Left colon (tissue), 2 donors: ENCODE data around the gene FOXK2. TPM values are rescaled to one million over a fixed set of nuclear protein-coding genes. Genes with fewer than 3 reads are reported as not detected.
A peak's percentile ranks its signal among the peaks of the same experiment; 100 is the strongest.
"Not testable (repeated sequence)": the region's sequence is repeated elsewhere in the genome, so short reads cannot be mapped to it uniquely, and the experiment has no call there.

Source experiments
- ATAC-seq: fragments of 200-7000 bp; cut with Tn5 transposase; one replicate; pipeline ENCODE4 v1.9.1; 2020; ENCODE audit warnings: mild to moderate bottlenecking, moderate library complexity
- DNase-seq, 2 donors: peaks; one replicate each; pipeline ENCODE4 v3.0.0-alpha.2; 2020
- intact Hi-C, 2 donors: fragments of 100-400 bp; cut with DNase I in 1 of 2; cut with micrococcal nuclease in 1 of 2; formaldehyde crosslinking; loops; one replicate each; pipeline versions ENCODE4 v1.11.2 to v1.14.0; 2022; cut with DNase I, micrococcal nuclease
- total RNA-seq, 2 donors: library from RNA; stranded (reverse); fragmentation: NEBNext Ultra II Directional; extraction: Animal tissue kit (Norgen Biotek cat#: 25700); gene quantifications; one replicate each; pipeline ENCODE4 v1.2.1, GENCODE V29; 2021
- donor health status: DM: no; HTN: no; CAD: no.
- donor health status: DM: yes; HTN: yes; CAD: no.

Gene FOXK2
- total RNA-seq, 2 donors from 2014 or later = 40.4 to 48.7 TPM

DNA sequence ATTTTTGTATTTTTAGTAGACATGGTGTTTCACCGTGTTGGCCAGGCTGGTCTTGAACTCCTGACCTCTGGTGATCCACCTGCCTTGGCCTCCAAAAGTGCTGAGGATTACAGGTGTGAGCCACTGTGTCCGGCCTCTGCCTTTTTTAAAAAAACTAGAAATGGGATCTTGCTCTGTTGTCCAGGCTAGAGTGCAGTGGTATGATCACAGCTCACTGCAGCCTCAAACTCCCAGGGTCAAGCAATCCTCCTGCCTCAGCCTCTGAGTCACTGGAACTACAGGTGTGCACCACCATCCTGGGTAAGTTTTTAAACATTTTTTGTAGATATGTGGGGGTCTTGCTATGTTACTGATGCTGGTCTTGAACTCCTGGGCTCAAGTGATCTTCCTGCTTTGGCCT is 38.0 kb downstream of the FOXK2 start:
- not testable (repeated sequence) for DNase-seq, ATAC-seq
- intact Hi-C loops = loop anchor here in 1 of 2 donors (10.0 kb wide), 1 partner anchor 203 kb away; the partner anchor contains the start of gene TEX19

DNA sequence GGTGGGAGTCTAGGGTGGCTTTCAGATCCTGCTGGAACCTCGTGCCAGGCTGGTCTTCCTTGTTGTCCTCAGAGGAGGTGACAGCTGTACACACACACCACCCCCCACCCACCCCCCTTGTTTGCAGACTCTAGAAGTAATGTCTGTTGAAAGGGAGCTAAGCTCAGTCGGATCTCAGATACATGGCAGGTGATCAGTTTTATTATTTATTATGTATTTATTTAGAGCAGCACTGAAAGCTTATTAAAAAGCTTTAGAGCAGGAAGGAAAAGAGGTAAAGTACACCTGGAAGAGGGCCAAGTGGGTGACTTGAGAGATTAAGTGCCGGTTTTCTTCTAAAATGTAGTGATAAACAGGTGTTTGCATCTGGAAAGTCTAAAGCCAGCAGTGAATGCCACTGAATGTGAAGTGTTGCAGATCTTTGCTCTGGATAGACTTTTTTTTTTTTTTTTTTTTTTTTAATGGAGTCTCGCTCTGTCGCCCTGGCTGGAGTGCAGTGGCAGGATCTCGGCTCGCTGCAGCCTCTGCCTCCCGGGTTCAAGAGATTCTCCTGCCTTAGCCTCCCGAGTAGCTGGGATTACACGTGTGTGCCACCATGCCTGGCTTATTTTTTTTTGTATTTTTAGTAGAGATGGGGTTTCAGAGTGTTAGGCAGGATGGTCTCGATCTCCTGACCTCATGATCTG is 40.2 kb downstream of the FOXK2 start:
- DNase-seq (no peak), ATAC-seq (peak; percentile 42)
- intact Hi-C loops = loop anchor here in 1 of 2 donors (10.0 kb wide), 1 partner anchor 205 kb away; the partner anchor contains the start of gene TEX19

DNA sequence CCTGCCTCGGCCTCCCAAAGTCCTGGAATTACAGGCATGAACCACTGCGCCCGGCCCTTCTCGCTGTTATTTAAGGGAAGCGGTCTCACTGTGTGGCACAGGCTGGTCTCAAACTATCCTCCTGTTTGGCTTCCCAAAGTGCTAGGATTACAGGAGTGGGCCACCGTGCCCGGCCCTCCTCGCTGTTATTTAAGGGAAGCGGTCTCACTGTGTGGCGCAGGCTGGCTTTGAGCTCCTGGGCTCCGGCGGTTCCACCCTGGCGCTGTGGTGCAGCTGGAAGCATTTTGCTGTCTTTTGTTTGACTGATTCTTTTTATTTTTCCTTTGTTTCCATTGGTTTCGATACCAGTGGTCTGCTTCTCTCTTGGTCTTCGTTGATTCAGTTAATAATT is 40.7 kb downstream of the FOXK2 start:
- ATAC-seq (no peak), DNase-seq (no peak)
- intact Hi-C loops = no loop called here

DNA sequence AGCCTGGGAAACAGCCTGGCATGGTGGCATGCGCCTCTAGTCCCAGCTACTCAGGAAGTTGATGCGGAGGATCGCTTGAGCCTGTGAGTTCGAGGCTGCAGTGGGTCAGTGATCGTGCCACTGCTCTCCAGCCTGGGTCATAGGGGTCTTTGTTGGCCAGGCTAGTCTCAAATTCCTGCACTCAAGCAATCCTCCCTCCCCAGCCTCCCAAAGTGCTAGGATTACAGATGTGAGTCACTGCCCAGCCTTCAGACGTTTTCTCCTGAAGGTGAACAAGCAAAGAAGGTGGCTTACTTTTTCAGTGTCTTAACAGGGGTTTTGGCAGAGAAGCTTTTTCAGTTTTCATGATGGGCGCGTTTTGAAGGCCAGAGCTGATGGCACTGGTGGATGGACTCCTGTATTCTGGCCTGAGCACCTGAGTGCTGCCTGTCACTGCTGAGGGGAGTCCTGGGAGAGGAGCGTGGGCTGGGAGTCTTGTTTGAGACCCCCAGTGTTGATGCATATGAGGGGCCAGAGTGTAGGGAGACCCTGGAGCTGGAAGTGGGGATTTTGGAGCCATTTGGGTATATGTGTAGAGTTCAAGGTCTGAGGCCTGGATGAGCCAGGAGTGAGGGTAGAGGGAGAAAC is 41.4 kb downstream of the FOXK2 start:
- DNase-seq (no peak), ATAC-seq (no peak)

DNA sequence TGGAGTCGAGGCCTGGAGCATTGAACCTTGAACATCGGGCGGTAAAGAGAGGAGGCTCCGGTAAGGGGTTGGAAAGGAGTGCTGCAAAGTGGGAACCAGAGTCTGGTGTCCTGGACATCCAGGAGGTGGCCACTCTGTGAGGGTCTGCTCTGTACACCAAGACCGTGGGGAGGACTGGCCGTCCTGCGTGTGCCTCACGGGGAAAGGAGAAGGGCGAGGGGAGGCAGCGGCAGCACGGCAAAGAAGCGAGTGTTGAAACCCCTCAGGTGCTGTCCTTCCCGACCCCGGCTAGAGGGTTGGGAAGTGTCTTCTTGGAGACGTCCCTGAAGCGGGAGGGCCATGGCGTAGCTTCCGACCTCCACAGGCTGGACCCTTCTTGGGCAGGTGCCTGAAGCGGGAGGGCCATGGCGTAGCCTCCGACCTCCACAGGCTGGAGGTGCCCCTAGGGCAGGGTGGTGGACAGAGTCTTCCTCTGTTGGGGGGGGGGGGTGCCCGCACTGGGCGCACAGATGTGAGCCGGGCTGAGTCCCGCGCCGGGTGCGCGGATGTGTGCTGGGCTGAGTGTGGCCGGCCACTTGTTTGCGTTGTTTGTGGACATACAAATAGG is 42.0 kb downstream of the FOXK2 start:
- ATAC-seq = no peak
- DNase-seq = no peak
- intact Hi-C loops = no loop called here

More for the DNA sequence above, 41.4 kb downstream of the FOXK2 start:
- intact Hi-C loops = no loop called here

DNA sequence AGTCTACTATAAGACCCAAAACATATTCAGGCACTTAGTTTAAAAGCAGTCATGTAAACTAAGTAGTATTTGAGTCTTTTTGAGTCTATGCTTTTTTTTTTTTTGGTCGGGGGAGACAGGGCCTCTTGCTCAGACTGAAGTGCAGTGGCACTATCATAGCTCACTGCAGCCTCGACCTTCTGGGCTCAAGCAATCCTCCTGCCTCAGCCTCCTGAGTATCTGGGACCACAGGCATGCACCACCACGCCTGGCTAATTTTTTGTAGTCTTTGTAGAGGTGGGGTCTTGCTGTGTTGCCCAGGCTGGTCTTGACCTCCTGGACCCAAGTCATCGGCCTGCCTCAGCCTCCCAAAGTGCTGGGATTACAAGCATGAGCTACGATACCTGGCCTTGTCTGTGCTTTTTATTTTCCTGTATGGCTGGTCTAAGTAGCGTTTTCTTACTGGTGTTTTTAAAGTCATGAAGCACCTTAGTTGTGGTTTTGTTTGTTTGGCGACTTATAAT is 43.2 kb downstream of the FOXK2 start:
- ATAC-seq, intact Hi-C loops, DNase-seq: not testable (repeated sequence)

DNA sequence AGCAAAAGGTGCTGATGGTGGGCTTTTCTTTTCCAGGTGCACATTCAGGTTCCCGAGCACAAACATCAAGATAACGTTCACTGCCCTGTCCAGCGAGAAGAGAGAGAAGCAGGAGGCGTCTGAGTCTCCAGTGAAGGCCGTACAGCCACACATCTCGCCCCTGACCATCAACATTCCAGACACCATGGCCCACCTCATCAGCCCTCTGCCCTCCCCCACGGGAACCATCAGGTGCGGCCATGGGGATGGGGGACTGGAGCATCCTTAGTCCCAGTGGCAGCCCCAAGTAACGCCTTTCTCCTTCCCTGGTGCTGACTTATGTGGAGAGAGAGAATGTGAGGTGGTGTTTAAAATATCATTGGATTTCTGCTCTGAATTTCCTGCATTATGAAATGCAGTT is 43.8 kb downstream of the FOXK2 start:
- ATAC-seq = no peak
- no peak for DNase-seq
- intact Hi-C loops = no loop called here

DNA sequence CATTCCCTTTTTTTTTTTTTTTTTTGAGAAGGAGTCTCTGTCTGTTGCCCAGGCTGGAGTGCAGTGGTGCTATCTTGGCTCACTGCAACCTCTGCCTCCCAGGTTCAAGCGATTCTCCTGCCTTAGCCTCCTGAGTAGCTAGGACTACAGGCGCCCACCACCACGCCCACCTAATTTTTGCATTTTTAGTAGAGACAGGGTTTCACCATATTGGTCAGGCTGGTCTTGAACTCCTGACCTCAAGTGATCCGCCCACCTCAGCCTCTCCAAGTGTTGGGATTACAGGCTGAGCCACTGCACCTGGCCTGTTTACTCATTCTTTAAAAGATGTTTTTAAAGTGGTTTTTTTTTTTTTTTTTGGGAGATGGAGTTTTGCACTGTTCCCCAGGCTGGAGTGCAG is 44.2 kb downstream of the FOXK2 start:
- intact Hi-C loops, DNase-seq, ATAC-seq: not testable (repeated sequence)

DNA sequence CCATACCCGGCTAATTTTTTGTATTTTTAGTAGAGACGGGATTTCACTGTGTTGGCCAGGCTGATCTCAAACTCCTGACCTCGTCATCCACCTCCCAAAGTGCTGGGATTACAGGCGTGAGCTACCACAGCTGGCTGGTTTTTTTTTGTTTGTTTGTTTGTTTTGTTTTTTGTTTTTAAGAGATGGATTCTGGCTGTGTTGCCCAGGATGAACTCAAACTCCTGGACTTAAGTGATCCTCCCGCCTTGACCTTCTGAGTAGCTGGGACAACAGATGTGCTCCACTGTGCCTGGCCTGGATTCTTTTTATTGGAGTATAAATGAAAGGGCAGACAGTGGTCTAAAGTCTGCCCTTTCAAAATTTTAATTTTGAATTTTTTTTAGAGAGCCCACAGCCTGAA is 44.7 kb downstream of the FOXK2 start:
- ATAC-seq = no peak
- intact Hi-C loops = no loop called here
- no peak for DNase-seq

DNA sequence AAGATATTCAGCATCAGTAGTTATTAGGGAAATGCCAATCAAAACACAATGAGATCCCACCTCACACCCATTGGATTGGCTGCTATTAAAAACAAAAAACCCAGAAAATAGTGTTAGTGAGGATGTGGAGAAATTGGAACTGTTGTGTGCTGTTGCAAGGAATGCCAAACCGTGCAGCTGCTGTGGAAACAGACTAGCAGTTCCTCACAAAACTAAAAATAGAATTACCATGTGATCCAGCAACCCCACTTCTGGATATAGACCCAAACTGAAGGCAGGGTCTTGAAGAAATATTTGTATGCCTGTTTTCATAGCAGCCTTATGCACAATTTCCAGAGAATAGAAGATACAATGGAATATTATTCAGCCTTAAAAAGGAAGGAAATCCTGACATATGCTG is 46.0 kb downstream of the FOXK2 start:
- DNase-seq (no peak), ATAC-seq (no peak)
- intact Hi-C loops = no loop called here

DNA sequence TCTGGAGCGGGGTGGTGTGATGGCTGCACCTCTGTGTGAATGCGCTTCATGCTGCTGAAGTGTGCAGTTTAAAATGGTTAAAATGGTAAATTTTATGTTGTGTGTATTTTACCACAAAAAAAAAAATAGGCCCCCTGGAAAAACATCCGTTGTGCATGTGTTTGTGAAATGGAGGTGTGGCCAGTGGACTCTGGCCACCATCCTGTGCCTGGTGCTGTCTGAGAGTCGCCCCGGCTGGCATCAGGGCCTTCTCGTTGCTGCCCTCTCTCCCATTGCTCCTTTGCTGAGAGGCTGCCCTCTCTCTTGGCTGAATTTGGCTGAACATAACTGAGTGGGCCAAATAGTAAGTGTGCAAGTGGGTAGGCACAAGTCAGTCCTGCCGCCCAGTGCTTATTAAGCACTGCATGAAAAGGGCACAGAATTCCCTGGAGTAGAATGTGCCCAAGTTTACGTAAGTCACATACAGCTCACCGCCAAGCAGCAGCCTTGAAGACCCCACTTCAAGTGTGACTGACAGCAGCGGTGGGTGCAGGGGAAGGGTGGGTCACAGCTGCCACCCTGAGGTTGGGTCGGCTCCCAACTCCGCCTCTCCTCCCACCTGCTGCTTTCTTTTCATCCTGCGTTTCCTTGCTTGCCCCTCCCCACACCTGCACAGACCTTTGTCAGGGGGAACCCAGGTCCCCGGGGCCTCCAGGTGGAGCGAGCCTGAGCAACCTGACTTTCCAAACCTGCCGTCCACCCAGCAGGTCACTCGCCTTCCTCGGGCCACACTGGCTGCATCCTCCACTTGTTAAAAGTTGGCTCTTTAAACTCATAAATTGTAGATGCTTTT is 46.8 kb downstream of the FOXK2 start:
- ATAC-seq = peak; percentile 54

DNA sequence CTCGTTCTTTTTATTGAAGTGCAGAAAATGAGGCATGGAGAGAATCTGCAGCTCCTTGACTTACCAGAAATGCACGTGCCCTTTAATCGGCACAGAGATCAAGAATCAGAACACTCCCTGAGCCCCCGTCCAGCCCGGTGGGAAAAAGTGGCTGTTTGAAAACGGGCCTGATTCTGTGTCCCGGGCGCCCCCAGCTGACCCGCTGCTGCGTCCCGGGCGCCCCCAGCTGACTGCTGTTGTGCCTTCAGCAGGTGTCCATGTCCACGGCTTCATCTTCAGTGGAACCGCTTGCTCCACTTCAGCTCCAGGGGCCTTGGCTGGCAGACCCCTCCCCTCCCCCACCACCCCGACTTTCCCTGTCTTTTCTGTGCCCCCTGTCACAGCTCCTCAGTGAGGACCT is 47.8 kb downstream of the FOXK2 start:
- DNase-seq (no peak), ATAC-seq (no peak)
- intact Hi-C loops = no loop called here

More for the DNA sequence above, 46.8 kb downstream of the FOXK2 start:
- intact Hi-C loops = no loop called here
- DNase-seq = peak in 1 of 2 donors; percentile 51

DNA sequence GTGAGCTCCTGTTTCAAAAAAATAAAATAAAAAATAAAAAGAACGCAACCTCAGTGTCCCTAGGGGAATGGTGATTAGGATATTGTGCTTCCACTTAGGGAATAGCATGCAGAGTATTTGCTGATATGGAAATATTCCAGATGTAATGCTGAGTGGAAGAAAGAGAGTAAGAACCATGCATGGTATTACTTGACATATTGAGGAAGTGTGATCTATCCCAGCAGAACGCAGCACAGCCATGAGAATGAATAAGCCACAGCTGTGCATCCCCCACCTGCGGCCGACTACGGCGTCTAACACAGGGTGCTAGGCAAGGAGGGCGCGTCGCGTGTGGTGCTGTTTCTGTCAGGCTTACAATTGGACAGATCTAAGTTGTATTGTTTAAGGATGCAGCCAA is 49.5 kb downstream of the FOXK2 start:
- DNase-seq = no peak
- intact Hi-C loops = no loop called here
- peak; percentile 15 for ATAC-seq

DNA sequence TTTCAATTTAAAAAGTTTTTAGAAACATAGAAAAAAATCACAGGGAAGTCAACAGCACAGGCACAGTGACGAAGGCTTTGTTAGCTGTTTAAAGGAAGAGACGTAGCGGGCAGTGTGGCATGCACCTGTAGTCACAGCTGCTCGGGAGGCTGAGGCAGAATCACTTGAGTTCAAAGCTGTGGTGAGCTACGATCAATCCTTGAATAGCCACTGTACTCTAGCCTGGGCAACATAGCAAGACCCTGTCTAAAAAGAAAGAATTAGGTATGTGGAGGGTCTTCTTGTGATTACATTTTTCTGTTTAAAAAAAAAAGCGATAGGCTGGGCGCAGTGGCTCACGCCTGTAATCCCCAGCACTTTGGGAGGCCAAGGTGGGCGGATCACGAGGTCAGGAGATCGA is 50.1 kb downstream of the FOXK2 start:
- intact Hi-C loops = no loop called here
- no peak for ATAC-seq
- no peak for DNase-seq

DNA sequence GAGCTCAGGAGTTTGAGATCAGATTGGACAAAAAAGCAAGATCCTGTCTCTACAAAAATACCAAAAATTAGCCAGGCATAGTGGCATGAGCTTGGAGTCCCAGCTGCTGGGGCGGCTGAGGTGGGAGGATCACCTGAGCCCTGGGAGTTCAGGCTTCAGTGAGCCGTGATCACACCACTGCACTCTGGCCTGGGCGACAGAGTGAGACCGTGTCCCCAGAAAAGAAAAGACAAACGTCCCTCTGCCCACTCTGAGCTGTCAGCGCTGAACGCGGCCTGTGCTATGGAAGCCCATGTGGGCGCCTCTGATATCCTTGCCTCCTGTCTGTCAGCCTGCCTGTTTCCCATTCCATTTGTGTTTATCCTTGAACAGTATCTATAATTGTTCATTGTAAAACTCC is 50.7 kb downstream of the FOXK2 start:
- DNase-seq = no peak
- intact Hi-C loops = no loop called here
- ATAC-seq = no peak

DNA sequence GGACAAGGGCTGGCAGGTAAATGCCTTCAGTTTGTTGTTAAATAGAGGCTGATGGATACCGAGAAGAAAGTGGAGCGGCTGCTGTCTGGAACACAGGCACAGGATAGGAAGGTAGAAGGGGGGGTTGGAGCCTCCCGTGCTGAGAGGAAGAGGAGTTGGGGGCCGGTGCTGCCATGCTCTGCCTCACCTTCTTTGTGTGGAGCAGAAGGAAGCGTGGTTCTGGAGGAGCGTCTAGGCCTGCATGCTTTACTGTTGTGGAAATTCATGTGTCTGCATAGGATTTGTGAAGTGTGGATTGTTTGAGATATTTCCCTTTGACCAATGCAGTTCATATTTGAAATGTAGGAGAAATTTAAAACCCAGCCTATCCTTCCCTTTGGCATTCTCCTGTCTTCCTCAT is 52.3 kb downstream of the FOXK2 start:
- ATAC-seq (no peak), DNase-seq (no peak)
- intact Hi-C loops = no loop called here

DNA sequence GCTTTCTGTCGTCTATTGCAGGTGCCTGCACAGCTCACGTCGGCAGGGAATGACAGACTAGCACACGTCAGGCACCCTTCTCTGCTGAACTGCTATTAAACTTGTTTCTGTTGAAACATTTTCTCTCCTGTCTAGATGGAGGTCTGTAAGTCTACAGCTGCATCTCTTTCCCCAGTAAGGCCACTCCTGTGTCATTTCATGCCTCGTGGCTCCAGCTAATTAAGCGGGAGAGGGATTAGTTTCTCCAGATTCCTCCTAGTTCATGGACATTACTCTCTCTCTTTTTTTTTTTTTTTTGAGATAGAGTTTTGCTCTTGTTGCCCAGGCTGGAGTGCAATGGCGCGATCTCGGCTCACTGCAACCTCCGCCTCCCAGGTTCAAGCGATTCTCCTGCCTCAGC is 54.5 kb downstream of the FOXK2 start:
- DNase-seq = no peak
- no peak for ATAC-seq
- intact Hi-C loops = no loop called here

DNA sequence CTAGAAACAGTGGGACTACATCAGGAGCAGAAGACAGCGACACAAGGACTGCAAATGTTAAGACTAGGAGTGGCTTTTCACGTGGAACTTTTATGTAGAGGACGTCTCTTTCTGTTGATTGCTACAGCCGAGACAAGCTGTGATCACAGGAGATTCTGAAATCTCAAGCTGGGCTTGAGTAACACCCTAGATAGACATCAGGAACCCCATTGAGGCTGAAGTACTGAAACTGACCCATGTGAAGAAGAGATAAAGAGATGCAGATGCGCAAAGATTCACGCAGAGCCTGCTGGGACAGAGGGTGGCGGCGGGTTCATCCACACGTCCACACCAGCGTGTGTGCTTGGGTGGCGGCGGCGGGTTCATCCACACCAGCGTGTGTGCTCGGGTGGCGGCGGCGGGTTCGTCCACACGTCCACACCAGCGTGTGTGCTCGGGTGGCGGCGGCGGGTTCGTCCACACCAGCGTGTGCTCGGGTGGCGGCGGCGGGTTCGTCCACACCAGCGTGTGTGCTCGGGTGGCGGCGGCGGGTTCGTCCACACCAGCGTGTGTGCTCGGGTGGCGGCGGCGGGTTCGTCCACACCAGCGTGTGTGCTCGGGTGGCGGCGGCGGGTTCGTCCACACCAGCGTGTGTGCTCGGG is 56.2 kb downstream of the FOXK2 start:
- intact Hi-C loops, DNase-seq, ATAC-seq: not testable (repeated sequence)

DNA sequence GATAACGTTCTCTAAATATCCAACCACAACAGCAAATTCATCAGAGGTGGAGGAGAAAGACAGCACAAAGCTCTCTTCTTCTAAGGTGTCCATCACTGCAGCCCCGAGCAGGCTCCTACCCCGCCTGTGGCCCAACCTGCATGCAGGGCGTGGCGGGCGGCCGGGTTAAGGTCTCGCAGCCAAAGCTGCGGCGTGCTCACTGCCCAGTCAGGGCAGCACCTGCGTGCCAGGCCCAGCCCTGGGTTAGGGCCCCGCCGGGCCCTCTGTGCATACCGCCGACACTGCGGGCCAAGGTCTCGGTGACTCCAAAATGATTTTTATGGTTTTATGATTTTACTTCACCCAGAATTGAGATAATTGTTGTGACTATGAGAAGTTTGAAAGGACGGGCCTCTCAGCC is 57.8 kb downstream of the FOXK2 start:
- peak; percentile 58 to 68 for DNase-seq

More for the DNA sequence above, 57.8 kb downstream of the FOXK2 start:
- intact Hi-C loops = no loop called here
- peak; percentile 86 for ATAC-seq
